ENCODE results near the gene PLA2G12B. TPM values are rescaled to one million over a fixed set of nuclear protein-coding genes. Genes with fewer than 3 reads are reported as not detected.
"Not testable (repeated sequence)": the region's sequence is repeated elsewhere in the genome, so short reads cannot be mapped to it uniquely, and the experiment has no call there.

Gene PLA2G12B
- total RNA-seq, 1 donor from 2014 or later, result not detected

DNA sequence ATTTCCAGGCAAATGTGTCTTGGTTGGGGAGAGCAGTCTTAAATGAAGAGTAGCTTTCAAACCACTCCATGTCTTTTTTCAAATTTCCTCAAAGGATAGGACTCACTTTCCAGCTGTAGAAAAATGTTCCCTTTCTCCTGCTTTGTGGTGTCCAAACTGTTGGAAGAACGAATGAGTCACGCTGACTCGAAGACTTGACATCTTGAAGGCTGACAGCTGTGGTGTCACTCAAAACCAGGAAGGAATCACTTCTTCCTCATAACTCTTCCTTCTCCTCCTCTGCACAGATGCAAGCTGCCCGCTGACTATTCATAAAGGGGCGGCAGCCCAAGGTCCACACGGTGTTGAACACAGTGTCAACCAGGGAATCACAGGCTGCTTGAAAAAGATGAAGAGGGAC, 19.2 kb downstream of the PLA2G12B start:
- intact Hi-C loops (cut with micrococcal nuclease), result no loop called here

DNA sequence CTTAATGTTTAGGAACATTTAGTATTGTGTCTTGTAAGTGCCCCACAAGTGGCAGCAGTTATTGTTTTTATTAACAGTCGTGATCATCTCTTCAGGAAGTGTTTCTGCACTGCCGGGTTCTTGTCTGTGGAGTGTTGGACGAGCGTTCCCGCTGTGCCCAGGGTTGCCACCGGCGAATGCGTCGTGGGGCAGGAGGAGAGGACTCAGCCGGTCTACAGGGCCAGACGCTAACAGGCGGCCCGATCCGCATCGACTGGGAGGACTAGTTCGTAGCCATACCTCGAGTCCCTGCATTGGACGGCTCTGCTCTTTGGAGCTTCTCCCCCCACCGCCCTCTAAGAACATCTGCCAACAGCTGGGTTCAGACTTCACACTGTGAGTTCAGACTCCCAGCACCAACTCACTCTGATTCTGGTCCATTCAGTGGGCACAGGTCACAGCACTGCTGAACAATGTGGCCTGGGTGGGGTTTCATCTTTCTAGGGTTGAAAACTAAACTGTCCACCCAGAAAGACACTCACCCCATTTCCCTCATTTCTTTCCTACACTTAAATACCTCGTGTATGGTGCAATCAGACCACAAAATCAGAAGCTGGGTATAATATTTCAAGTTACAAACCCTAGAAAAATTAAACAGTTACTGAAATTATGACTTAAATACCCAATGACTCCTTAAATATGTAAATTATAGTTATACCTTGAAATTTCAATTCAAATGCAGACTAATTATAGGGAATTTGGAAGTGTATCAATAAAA, 22.2 kb downstream of the PLA2G12B start:
- intact Hi-C loops (cut with micrococcal nuclease), result no loop called here

DNA sequence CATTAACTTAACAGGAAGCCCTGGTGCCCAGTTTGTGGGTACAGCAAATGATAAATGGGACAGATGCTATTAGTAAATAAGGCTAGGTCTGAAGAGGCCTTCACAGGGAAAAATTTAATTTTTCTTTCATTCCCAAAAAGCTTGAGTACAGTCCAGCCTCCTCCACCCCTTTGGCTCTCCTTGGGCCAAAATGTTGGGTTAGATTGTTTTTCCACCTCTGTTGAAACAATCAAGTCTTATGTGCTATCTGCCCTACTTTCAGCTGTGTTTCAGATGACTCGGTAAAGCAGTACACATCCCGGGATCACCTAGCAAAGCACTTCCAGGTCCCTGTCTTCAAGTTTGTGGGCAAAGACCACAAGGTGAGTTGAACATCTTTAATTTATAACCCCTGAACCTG, 24.3 kb downstream of the PLA2G12B start:
- intact Hi-C loops (cut with micrococcal nuclease), result no loop called here

DNA sequence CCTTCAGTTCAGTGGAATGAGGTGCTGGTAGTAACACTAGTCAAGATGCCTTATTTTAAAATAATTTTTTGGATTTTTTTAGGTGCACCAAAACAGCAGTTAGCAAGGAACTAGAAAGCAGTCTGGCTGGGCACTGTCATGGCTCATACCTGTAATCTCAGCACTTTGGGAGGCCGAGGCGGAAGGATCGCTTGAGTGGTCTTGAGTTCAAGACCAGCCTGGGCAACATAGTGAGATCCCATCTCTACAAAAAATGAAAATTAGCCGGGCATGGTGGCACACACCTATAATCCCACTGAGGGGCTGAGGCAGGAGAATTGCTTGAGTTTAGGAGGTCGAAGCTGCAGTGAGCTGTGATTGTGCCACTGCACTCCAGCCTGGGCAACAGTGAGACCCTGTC, 25.8 kb downstream of the PLA2G12B start:
- intact Hi-C loops (cut with micrococcal nuclease), result no loop called here

DNA sequence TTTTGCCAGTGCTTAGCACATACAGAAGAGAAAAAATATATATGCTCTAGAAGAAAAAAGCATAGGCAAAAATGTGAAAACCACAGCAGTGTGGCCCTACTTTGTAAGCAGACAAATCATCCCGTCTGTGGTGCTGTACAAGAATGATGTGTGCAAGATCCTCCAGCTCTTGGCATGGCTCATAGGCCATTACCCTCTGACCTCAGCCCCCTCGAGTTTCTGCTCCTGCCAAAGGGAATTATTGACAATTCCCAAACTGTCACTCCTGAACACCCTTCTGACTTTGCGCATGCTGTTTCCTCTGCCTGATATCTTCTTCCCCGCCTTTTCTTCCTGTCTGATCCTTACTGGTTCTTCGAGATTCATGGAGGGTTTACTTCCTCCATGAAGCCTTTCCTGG, 27.1 kb downstream of the PLA2G12B start:
- intact Hi-C loops (cut with micrococcal nuclease), result no loop called here

DNA sequence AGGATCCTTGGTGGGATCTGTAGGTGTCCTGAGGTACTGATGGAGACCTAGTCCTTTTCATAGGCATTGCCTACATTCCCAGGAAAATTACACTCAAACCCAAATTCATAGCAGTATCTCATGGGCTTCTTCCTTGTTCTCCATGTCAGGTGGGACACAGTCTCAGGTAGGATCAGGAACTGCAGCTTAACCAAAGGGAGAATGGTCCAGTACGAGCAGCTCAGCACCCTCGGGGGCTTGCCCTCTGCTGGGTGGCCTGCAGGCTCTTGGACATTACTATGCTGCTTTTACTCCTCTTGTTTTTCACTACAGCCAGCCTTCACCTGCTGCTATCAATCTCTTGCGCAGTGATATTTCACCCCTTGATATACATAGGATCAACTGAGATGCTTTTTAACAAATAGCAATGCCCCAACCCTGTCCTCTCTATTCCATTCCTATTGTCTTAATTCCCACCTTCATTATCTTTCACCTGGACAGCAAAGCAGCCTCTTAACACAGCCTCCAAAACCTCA, 28.6 kb downstream of the PLA2G12B start:
- intact Hi-C loops (cut with micrococcal nuclease), result no loop called here

DNA sequence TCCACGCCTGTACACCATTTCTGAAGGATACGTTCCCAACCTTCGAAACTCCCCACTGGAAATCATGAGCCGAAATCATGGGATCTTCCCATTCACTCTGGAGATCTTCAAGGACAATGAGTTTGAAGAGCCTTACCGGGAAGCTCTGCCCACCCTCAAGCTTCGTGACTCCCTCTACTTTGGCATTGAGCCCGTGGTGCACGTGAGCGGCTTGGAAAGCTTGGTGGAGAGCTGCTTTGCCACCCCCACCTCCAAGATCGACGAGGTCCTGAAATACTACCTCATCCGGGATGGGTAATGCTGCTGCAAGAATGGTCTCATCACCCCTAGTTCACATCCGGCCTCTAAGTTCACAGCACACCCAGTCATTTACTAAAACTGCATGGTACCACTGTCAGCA, 30.3 kb downstream of the PLA2G12B start:
- intact Hi-C loops (cut with micrococcal nuclease), result no loop called here

DNA sequence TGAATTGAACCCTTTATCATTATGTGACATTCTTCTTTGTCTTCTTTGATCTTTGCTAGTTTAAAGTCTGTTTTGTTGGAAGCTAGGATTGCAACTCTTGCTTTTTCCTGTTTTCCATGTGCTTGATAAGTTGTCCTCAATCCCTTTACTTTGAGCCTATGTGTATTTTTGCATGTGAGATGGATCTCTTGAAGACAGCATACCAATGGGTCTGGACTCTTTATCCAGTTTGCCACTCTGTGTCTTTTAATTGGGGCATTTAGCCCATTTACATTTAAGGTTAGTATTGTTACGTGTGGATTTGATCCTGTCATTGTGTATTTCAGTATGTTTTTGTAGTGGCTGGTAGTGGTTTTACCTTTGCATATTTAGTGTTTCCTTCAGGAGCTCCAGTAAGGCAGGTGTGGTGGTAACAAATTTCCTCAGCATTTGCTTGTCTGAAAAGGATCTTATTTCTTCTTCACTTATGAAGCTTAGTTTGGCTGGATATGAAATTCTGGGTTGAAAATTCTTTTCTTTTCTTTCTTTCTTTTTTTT, 33.4 kb downstream of the PLA2G12B start:
- intact Hi-C loops (cut with micrococcal nuclease), result not testable (repeated sequence)

DNA sequence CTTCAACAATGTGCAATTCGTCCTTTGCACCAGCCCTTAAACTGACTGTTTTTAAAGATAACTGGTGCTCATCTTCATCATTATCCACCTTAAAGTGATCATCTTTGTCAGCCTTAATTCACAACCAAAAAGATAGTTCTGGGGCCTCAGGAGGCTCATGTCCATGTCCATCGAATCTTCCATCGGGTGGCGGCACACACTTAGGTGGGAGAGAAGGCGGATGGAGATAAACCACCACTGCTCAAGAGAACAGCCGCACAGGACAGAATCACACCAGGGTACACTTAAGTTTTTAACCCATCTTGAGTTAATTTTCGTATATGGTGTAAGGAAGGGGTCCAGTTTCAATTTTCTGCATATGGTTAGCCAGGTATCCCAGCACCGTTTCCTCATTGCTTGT, 36.3 kb downstream of the PLA2G12B start:
- intact Hi-C loops (cut with micrococcal nuclease), result no loop called here

DNA sequence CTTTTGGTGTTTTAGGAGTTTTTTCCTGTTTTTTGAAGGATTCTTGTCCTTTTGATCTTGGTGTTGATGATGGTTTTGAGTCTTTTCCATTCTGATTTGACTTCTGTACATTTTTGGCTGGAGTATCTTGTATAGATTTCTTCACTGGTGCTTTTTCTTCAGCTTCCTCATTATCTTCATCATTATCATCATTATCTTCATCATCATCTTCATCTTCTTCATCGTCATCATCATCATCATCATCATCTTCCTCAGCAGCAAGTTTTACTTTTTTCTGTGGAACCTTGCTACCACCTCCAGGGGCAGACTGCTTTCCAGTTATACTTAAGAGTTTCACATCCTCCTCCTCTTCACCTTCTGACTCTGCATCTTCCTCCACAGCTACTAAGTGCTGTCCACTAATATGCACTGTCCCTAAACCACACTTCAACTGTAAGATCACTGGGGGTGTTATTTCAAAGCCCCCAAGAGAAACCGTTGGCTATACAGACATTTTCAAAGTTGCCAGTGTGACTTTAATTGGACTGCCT, 36.7 kb downstream of the PLA2G12B start:
- intact Hi-C loops (cut with micrococcal nuclease), result not testable (repeated sequence)

DNA sequence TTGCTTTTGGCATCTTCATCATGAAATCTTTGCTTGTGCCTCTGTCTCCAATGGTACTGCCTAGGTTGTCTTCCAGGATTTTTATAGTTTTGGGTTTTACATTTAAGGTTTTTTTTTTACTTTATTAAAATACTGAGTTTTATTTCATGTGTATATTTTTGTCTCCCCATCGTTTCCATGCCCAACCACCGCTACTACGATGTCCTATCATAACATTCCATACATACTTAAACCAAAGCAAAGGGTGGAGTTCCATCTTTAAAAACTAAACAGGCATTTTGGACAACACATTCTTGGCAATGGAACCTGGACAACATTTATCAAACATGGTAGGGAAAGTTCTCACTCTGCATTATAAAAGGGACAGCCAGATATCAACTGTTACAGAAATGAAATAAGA, 37.4 kb downstream of the PLA2G12B start:
- intact Hi-C loops (cut with micrococcal nuclease), result not testable (repeated sequence)

DNA sequence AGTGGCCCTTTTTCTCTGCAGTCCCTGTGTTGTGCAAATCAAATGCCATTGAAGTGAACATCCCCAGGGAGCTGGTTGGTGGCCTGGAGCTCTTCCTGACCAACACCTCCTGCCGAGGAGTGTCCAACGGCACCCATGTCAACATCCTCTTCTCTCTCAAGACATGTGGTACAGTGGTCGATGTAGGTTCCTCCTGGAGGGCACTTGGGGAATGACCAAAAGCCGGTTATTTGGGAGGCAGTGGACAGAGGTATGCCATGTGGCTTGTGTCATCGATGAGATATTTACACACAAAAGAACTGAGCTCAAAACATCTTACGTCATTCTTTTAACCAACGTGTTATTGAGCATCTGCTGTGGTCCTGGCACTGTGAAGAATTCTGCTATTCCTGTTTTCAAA, 41.3 kb downstream of the PLA2G12B start:
- intact Hi-C loops (cut with micrococcal nuclease), result no loop called here

DNA sequence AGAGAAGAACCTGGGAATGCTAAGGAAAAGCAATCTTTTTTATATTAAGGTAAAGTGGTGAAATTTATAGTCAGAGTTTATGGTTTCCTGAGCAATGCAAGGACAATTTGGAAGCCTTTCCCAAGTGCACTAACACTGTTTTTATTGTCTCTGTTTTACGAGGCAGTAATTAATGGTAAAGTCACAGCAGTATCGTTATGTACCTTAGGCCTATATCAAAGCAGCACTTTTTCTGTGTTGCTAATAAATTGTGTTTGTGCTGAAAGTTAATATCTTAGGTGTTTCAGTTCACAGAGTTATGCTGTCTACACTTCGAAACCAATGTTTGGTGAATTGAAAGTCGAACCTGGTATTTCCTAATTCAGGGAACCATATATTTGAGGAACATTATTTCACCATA, 41.9 kb downstream of the PLA2G12B start:
- intact Hi-C loops (cut with micrococcal nuclease), result no loop called here

DNA sequence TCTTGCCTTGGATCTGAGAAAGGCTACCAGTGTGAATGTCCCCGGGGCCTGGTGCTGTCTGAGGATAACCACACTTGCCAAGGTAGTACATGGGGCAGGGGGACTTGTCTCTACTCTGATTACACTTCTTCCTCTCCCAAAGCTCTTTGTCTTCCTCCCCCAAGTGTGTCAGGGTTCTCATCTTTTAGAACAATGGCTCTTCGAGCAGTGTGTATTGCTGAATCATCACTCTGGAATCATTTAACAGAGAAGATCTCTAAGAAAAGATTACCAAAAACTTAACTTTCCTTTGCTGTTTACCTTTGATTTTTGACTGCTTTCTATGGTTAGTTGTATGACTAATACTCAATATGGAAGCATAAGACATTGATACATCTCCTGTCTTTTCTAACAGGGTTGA, 42.8 kb downstream of the PLA2G12B start:
- intact Hi-C loops (cut with micrococcal nuclease), result no loop called here

DNA sequence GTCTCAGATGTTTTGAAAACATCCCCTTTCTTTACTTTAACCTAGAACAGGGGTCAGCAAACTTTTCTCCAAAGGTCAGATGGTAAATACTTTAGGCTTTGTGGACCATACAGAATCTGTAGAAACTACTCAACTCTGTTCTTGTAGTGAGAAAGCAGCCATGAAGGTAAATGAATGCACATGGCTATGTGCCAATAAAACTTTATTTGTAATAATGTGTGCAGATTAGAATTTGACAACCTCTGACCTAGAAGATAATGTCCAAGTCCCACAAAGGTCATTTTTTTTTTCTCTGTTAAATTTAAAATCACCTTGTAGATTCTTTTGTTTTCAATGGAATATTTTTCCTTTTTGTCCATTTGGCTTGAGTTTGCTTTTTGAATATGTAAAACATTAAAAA, 43.9 kb downstream of the PLA2G12B start:
- intact Hi-C loops (cut with micrococcal nuclease), result no loop called here

DNA sequence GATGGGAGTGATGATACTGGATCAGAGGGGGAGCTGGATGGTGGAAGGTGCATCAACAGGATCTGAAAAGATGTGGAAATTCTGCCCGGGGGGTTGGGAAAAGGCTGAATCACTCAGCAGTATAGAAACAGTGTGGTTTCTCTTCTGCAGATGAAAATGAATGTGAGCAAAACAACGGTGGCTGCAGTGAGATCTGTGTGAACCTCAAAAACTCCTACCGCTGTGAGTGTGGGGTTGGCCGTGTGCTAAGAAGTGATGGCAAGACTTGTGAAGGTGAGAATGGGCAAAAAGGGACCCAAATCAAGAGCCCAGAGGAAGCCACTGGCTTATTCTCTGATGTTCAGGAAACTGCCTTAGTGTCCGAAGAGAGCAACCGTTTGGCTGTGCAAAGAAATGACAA, 48.2 kb downstream of the PLA2G12B start:
- intact Hi-C loops (cut with micrococcal nuclease), result no loop called here

DNA sequence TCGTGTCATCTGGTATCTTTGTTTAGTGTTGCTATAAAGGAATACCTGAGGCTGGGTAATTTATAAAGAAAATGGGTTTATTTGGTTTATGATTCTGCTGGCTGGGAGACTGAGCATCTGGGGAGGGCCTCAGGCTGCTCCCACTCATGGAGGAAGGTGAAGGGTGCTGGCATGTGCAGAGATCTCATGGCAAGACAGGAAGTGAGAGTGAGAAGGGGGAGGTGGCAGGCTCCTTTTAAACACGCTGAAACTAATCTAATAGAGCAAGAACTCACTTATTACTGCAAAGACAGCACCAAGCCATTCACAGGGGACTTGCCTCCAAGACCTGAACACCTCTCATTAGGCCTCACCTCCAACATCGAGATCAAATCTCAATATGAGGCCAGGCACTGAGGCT, 49.8 kb downstream of the PLA2G12B start:
- intact Hi-C loops (cut with micrococcal nuclease), result no loop called here

DNA sequence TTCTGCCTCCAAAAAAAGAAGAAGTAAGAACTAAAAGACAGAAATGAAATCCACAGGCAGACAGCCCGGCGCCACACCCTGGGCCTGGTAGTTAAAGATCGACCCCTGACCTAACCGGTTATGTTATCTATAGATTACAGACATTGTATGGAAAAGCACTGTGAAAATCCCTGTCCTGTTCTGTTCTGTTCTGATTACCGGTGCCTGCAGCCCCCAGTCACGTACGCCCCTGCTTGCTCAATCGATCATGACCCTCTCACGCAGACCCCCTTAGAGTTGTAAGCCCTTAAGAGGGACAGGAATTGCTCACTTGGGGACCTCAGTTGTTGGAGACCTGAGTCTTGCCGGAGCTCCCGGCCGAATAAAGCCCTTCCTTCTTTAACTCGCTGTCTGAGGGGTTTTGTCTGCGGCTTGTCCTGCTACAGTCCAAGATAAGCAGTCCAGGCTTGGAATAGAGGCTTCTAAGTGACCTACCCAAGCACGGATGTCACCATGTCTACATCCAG, 50.6 kb downstream of the PLA2G12B start:
- intact Hi-C loops (cut with micrococcal nuclease), result not testable (repeated sequence)

DNA sequence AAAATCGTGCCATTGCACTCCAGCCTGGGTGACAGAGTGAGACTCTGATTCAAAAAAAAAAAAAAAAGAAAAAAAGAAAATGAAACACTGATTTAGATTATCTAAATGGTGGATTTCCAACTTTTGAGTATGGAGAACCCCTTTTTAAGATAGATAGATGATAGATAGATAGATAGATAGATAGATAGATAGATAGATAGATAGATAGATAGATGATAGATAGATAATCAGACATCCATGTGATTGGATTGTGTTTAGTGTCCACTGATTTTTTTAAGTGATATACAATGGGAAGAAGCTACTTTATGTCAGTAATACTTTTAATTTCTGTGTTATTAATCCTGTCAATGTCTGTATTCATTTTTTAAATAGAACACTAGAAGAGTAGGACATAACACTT, 55.1 kb downstream of the PLA2G12B start:
- intact Hi-C loops (cut with micrococcal nuclease), result no loop called here

DNA sequence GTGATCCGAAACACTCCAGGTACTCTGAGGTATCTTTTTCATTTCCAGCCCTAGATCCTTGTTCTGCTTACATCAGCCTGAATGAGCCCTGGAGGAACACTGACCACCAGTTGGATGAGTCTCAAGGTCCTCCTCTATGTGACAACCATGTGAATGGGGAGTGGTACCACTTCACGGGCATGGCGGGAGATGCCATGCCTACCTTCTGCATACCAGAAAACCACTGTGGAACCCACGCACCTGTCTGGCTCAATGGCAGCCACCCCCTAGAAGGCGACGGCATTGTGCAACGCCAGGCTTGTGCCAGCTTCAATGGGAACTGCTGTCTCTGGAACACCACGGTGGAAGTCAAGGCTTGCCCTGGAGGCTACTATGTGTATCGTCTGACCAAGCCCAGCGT, 56.0 kb downstream of the PLA2G12B start:
- intact Hi-C loops (cut with micrococcal nuclease), result no loop called here

DNA sequence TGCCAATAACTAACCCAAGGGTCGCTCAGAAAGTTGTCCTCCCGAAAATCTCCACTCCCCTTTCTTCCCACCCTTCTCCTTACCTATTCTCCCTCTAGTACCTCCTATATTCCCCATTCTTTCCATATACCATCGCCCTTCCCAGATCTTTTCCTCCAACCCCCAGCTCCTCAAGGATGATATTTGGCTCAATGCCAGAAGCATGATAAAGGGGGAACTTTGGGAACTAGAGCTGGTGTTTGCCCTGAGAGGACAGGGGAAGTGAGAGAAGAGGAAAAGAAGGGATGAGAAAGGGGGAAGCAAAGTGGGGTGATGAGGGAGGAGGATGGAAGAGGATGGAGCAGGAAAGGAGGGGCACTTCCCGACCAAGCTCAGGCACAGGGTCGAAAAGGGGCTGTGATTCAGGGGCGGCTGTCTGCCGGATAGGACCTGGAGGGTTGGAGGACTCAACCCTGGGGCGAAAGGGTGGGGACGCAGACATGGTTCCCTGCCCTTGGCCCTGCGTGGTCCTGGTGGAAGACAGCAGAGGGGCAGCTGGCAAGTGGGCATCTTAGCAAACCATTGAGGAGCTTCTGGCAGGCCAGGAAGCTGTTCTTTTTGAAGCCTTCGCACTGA, 59.3 kb downstream of the PLA2G12B start:
- intact Hi-C loops (cut with micrococcal nuclease), result no loop called here

DNA sequence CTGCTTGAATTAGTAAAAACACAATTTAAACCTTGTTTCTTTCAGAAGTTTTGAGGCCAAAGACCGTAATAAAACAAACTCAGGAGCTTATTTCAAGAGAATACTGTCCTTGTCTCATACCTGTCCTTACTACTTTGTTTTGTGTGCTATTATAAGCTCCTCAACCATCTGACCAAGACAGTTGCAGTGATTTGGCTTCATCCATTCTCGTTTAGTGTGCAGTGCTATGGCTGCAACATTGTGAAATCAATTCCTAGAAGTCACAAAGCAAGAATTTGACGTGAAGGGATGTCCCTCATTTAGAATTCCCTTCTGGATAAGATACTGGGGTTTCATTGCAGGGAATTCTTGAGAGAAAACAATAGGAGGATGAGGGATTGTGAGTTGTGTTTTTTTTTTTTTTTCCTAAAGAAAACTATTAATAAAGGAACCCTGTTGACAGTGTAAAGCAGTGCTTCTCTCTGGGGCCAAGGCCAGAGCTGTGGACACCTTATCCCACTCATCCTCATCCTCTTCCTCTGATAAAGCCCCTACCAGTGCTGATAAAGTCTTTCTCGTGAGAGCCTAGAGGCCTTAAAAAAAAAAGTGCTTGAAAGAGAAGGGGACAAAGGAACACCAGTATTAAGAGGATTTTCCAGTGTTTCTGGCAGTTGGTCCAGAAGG, 61.3 kb downstream of the PLA2G12B start, which contains the start of gene OIT3:
OIT3 (plus strand) TSS at position 604 of the 663 bp plus-strand sequence. CDS start 60 bp downstream, outside the sequence.
- intact Hi-C loops (cut with micrococcal nuclease), result no loop called here
